ENCODE results near the gene CASQ2.
"Not testable (repeated sequence)": the region's sequence is repeated elsewhere in the genome, so short reads cannot be mapped to it uniquely, and the experiment has no call there.

Gene CASQ2

GRCh38 chr1:115780655-115781054 lies 12.1 kb upstream of the CASQ2 start:
- not testable (repeated sequence) for DNase-seq

GRCh38 chr1:115779075-115779474 lies 10.6 kb upstream of the CASQ2 start:
- DNase-seq = not testable (repeated sequence)

GRCh38 chr1:115771847-115772457 lies 3.4 kb upstream of the CASQ2 start:
- DNase-seq = no peak

GRCh38 chr1:115771094-115771846 lies 2.8 kb upstream of the CASQ2 start:
- no peak for DNase-seq

GRCh38 chr1:115767403-115767802 lies 1.1 kb downstream of the CASQ2 start:
- DNase-seq = no peak

GRCh38 chr1:115765091-115765490 lies 3.4 kb downstream of the CASQ2 start:
- DNase-seq = no peak

GRCh38 chr1:115764541-115764940 lies 4.0 kb downstream of the CASQ2 start:
- no peak for DNase-seq

GRCh38 chr1:115762779-115763178 lies 5.7 kb downstream of the CASQ2 start:
- DNase-seq = no peak

- no peak for DNase-seq
Measured at GRCh38 chr1:115761601-115762302, 6.8 kb downstream of the CASQ2 start.

GRCh38 chr1:115757856-115758255 lies 10.7 kb downstream of the CASQ2 start:
- DNase-seq = no peak

- no peak for DNase-seq
Measured at GRCh38 chr1:115757326-115757725, 11.2 kb downstream of the CASQ2 start.

GRCh38 chr1:115755456-115756370 lies 12.8 kb downstream of the CASQ2 start:
- DNase-seq = no peak

GRCh38 chr1:115753830-115754229 lies 14.7 kb downstream of the CASQ2 start:
- no peak for DNase-seq

- no peak for DNase-seq
Measured at GRCh38 chr1:115753361-115753760, 15.2 kb downstream of the CASQ2 start.

GRCh38 chr1:115748401-115749150 lies 19.9 kb downstream of the CASQ2 start:
- no peak for DNase-seq

- no peak for DNase-seq
Measured at GRCh38 chr1:115746021-115746690, 22.4 kb downstream of the CASQ2 start.

GRCh38 chr1:115744646-115745275 lies 23.8 kb downstream of the CASQ2 start:
- no peak for DNase-seq

- no peak for DNase-seq
Measured at GRCh38 chr1:115740811-115741210, 27.7 kb downstream of the CASQ2 start.

GRCh38 chr1:115732316-115732715 lies 36.2 kb downstream of the CASQ2 start:
- no peak for DNase-seq

- no peak for DNase-seq
Measured at GRCh38 chr1:115729756-115730155, 38.8 kb downstream of the CASQ2 start.

GRCh38 chr1:115728341-115728740 lies 40.2 kb downstream of the CASQ2 start:
- DNase-seq = no peak
